Dedifferentiated amniotic fluid mesenchymal stem cell (primary cell): ENCODE data around the gene NR1H3.

ENCODE experiments used
- DNase-seq: peaks from one replicate; pipeline ENCODE4 v3.0.0-alpha.2; 2016; ENCODE audit errors: extremely low spot score

The NR1H3 gene

DNA sequence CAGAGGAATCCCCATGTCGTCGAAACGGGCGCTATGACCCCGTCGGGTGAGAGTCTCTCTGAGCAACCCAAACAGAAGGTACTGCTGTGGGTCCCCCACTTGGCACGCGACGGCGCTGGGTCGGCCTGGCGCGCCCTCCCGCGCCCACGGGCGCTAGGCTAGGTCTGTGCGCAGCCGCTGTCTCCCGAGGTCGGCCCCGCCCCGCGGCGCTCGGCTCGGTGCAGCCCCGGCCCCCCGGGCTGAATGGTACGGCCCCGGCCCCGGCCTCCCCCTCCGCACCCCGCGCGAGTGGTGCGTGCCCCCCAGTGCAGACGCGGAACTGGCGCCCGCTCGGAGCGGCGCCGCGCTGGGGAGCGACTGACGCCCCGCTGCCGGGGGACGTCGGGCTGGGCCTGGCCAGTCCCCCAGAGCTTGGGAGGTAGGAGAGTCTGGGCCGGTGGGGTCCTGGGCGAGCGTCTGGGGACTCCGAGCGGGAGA lies 12.1 kb downstream of the NR1H3 start, which contains the start of gene MADD:
Gene MADD, plus strand, starts transcription at position 305 of the 477 bp plus-strand sequence.
- peak; percentile 66 for DNase-seq

GRCh38 chr11:47270331-47271271 lies 12.8 kb downstream of the NR1H3 start:
- DNase-seq: peak; percentile 26

DNA sequence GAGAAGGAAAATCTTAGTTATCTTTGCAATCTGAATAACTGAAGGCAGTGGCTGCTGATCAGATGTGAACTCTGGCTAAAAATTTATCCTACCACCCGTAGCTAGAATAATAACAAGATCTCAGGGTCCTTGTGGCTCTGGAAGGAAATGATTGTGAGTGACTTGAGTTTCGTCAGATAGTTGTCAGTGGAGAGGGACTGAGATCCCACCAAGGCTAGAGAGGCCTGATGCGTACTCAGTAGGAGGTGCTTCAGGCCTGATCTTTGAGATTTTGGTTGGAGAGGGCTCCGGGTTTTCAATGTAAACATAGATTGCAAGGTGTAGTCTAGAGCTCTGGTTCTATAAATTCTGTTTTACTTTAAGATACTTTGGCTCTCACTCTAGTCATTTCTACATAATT lies 13.5 kb downstream of the NR1H3 start:
- no peak for DNase-seq

DNA sequence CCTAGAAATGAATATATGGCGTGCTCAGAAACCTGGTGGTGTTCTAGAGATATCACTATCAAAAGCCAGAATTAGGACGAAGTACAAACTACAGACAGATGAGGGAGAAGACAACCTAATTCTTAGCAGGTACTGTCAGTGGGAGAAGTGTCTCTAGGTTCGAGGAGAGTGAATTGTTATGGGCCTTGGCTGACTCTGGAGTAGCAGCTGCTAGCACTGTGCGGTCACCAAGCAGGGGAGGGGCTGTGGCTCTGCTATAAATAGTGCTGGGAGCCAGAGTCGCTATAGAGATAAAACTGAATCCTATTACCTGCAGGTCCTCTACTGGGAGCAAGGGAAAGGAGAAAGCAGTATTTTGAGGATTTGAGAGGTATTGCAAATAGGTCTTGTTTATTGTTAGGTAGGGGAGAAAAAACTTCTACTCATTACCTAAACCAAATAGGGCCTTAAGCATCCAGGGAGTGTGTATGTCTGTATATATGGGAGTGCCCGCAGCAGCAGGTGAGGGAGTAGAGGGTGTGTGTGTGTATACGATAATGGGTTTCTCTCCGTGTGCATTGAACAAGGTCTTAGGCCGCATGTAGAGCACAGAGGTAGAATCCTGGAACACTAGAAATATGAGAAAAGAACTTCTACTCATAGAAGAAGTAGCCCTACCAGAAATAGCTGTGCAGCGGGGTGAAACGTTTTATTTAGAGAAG lies 14.3 kb downstream of the NR1H3 start:
- no peak for DNase-seq

- no peak for DNase-seq
These were observed 14.9 kb downstream of the NR1H3 start for GRCh38 chr11:47272706-47273105.

DNA sequence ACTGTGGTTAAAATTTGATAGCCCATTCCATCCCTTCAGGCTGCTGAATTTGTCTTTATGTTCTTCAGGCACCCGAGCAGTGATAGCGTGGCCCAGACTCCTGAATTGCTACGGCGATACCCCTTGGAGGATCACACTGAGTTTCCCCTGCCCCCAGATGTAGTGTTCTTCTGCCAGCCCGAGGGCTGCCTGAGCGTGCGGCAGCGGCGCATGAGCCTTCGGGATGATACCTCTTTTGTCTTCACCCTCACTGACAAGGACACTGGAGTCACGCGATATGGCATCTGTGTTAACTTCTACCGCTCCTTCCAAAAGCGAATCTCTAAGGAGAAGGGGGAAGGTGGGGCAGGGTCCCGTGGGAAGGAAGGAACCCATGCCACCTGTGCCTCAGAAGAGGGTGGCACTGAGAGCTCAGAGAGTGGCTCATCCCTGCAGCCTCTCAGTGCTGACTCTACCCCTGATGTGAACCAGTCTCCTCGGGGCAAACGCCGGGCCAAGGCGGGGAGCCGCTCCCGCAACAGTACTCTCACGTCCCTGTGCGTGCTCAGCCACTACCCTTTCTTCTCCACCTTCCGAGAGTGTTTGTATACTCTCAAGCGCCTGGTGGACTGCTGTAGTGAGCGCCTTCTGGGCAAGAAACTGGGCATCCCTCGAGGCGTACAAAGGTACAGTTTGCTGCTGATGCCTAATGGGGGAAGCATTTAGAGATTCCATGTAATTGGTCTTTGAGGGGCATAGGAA lies 16.9 kb downstream of the NR1H3 start:
- no peak for DNase-seq

- DNase-seq: no peak
These were observed 19.1 kb downstream of the NR1H3 start for GRCh38 chr11:47276923-47277322.

DNA sequence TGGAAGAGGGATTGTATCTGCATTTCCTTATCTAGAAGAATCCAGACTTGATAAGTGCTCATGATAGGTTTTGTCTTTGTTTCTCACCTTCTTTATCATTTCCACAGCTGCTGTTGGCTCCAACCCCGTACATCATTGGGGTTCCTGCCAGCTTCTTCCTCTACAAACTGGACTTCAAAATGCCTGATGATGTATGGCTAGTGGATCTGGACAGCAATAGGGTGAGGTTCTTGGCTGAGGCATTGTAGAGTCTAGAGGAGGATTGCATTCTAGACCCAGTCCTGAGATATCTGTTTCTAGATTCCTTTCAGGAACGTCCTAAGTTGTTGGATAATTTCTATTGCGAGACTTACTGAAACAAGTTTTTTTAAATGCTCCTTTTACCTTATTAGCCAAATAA lies 20.3 kb downstream of the NR1H3 start:
- no peak for DNase-seq

GRCh38 chr11:47278769-47279168 lies 21.0 kb downstream of the NR1H3 start:
- no peak for DNase-seq

DNA sequence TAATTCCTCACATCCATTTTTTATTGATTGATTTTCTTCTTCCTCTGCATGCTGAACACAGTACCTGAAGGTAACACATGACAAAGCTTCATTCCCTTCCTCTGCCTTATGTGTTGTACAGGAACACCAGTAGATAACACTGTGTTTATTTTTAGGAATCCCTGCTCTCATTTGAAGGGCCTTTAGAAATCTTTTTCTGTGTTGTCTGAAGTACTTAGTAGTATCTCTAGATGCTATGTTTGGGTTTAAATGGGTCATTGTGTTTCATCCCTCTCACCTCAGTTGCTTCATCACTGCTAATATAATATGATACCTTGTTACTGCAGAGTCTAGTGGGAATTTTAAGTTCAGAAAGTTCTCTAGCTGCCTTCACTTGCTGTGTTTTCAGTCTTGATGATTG lies 22.3 kb downstream of the NR1H3 start:
- no peak for DNase-seq

GRCh38 chr11:47280860-47281259 lies 23.1 kb downstream of the NR1H3 start:
- DNase-seq: no peak

- no peak for DNase-seq
These were observed 24.7 kb downstream of the NR1H3 start for GRCh38 chr11:47282462-47282861.

- DNase-seq: no peak
These were observed 26.4 kb downstream of the NR1H3 start for GRCh38 chr11:47284151-47284550.

DNA sequence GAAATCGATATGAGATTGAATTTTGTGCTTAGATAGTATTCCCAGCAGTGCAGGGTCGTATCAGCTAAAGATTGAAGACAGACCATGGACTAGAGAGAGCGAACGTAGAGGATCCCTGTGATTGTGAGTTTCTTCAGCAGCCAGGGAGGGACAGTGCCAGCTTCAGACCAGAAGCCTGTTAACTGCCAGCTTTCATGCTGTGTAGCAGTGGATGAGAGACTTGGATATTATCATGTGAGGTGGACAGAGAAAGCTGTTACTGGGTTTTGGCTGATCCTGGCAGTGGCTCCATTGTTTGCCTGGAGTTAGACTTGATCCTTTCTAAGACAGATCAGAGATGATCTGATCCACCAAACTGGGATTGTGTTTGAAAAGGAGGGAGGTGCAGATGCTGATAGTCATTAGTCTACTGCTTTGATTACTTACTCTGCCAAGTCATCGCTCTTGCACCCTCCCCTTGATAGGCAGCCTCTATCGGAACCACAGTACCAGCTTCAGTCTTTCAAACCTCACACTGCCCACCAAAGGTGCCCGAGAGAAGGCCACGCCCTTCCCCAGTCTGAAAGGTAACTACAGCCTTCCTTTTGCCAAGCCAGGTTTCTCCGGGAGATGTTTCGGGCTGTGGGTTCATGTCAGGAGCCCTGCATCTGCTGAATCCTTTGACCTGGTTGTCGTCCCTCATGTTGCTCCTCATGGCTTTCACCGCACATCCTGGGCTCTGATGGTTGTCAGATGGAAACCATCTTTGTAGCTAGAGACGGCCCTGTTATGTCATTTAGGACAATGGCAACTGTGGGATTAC lies 28.4 kb downstream of the NR1H3 start:
- no peak for DNase-seq

- DNase-seq: no peak
These were observed 30.3 kb downstream of the NR1H3 start for GRCh38 chr11:47288066-47288465.

DNA sequence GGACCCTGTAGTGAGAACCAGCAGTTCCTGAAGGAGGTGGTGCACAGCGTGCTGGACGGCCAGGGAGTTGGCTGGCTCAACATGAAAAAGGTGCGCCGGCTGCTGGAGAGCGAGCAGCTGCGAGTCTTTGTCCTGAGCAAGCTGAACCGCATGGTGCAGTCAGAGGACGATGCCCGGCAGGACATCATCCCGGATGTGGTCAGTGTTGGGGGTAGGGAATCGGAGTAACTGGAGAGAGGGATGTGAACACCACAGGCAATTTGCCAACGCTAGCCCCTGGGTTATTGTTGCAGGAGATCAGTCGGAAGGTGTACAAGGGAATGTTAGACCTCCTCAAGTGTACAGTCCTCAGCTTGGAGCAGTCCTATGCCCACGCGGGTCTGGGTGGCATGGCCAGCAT lies 32.1 kb downstream of the NR1H3 start:
- DNase-seq: no peak

DNA sequence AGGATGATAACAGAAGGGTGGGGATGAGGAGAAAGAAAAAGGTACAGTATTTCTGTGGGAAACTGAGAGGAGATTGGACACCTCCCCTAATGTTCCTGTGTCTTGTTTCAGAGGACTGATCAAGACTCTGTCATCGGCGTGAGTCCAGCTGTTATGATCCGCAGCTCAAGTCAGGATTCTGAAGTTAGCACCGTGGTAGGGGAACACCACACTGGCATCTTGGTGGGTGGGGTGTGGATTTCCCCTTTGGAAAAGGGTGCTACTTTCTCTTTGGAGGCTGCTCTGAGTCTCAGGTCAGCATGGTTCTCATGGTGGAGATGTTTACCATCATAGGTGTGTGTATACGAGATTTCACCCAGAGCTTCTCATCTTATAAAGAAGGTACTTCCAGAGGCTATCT lies 37.6 kb downstream of the NR1H3 start:
- no peak for DNase-seq

GRCh38 chr11:47296045-47296444 lies 38.2 kb downstream of the NR1H3 start:
- DNase-seq: no peak

DNA sequence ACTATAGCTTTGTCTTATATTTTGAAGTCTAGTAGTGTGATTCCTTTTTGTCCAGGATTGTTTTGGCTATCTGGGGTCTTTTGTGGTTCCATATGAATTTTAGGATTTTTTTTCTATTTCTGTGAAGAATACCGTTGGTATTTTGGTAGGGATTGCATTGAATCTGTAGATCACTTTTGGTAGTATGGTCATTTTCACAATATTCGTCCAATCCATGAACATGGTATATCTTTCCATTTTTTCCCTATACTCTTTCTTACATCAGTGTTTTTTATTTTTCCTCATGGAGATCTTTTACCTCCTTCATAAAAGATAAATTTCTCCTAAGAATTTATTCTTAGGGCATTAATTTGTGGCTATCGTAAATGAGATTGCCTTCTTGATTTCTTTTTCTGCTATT lies 41.3 kb downstream of the NR1H3 start:
- no peak for DNase-seq

GRCh38 chr11:47302853-47303252 lies 45.1 kb downstream of the NR1H3 start:
- DNase-seq: no peak

DNA sequence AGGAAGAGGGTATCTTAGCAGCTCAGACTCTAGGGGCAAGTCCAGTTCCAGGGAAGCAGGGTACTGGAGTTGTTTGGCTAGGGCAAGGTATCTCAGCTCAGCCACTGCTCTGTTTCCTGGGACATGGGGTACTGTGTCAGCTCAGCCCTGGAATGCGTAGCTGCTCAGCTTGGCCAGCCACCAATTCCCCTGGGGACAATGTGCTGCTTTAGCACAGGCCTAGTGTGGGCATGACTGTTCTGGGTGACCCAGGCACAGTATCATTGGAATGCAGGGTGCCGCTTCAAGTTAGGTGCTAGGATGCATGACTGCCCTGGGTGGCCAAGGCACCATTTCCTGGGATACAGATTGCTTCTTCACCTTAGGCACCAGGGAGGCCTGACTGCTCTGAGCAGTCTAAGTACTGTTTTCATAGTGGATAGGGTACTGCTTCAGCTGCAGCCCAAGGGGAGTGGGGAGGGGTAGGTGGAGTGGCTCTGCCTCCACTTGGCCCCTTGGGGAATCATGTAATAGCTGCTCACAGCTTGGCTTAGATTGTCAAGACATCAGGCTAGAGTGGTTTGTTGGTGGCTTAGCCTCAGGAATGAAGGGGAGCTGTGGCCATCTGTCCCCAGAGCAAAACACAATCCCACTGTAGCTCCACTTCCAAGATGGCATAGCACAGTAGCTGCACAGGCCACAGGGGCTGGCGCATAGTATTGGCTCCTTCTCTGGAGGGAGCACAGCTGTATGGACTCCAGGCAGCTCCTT lies 48.1 kb downstream of the NR1H3 start:
- no peak for DNase-seq
